Liver (tissue), 9 donors: ENCODE results near the gene PPP1R26. TPM values are rescaled to one million over a fixed set of nuclear protein-coding genes. Genes with fewer than 3 reads are reported as not detected.
"Not testable (repeated sequence)": the region's sequence is repeated elsewhere in the genome, so short reads cannot be mapped to it uniquely, and the experiment has no call there.

Source experiments
- DNase-seq: peaks from one replicate; pipeline ENCODE4 v3.0.0-alpha.2; 2017; ENCODE audit warnings: low spot score
- H3K27ac ChIP-seq, 2 donors: one replicate each; pipeline ENCODE4 v1.7.0; 2013; ENCODE audit warnings: inconsistent platforms in 2 of 2, low read length in 2 of 2, control low read depth in 1 of 2, low read depth in 1 of 2, mild to moderate bottlenecking in 1 of 2
- H3K27me3 ChIP-seq, 4 donors: one replicate each; pipeline versions ENCODE4 v1.6.1 to v1.7.0; 2013; ENCODE audit warnings: low read length in 3 of 4, inconsistent platforms in 1 of 4, mild to moderate bottlenecking in 1 of 4, moderate library complexity in 1 of 4; ENCODE audit not compliant: control insufficient read depth in 4 of 4, insufficient read depth in 4 of 4
- H3K36me3 ChIP-seq, 4 donors: one replicate each; pipeline versions ENCODE4 v1.6.1 to v1.7.0; 2013; ENCODE audit warnings: low read length in 3 of 4, mild to moderate bottlenecking in 3 of 4, low read depth in 1 of 4, moderate library complexity in 1 of 4; ENCODE audit not compliant: control insufficient read depth in 4 of 4, insufficient read depth in 3 of 4
- H3K4me1 ChIP-seq, 4 donors: one replicate each; pipeline versions ENCODE4 v1.6.1 to v1.7.0; 2013; ENCODE audit warnings: low read length in 3 of 4, mild to moderate bottlenecking in 3 of 4, moderate library complexity in 1 of 4; ENCODE audit not compliant: control insufficient read depth in 4 of 4, insufficient read depth in 4 of 4
- H3K4me3 ChIP-seq, 3 donors: one replicate each; pipeline versions ENCODE4 v1.6.1 to v1.7.0; 2013; ENCODE audit warnings: low read length in 3 of 3, control low read depth in 1 of 3, low read depth in 1 of 3, mild to moderate bottlenecking in 1 of 3
- H3K9ac ChIP-seq, 2 donors: one replicate each; pipeline ENCODE4 v1.7.0; 2013; ENCODE audit warnings: low read length in 2 of 2, mild to moderate bottlenecking in 2 of 2, moderate library complexity in 2 of 2, control low read depth in 1 of 2, low read depth in 1 of 2
- H3K9me3 ChIP-seq, 4 donors: one replicate each; pipeline versions ENCODE4 v1.6.1 to v1.7.0; 2013; ENCODE audit warnings: low read length in 3 of 4; ENCODE audit not compliant: control insufficient read depth in 4 of 4
- ATF3 ChIP-seq: IDR thresholded peaks from 2 replicates; pipeline ENCODE4 v1.6.1; 2016; ENCODE audit warnings: antibody characterized with exemption
- CTCF ChIP-seq: fragments of 150-350 bp; IDR thresholded peaks from 2 replicates; pipeline ENCODE4 v1.5.1; 2017; ENCODE audit warnings: improper control_type of control experiment, low read depth, low read length; ENCODE audit not compliant: missing input control
- EGR1 ChIP-seq, 2 donors: IDR thresholded peaks; 2 replicates each; pipeline ENCODE4 v1.6.1; 2016 to 2018; ENCODE audit warnings: antibody characterized with exemption in 2 of 2, low read depth in 2 of 2
- FOXA2 ChIP-seq: IDR thresholded peaks from 2 replicates; pipeline ENCODE4 v1.6.1; 2016; ENCODE audit warnings: antibody characterized with exemption
- GABPA ChIP-seq, 2 donors: IDR thresholded peaks in 1 of 2; conservative IDR thresholded peaks in 1 of 2; 2 replicates each; pipeline ENCODE4 v1.6.1; 2016; ENCODE audit warnings: antibody characterized with exemption in 2 of 2, mild to moderate bottlenecking in 1 of 2, moderate library complexity in 1 of 2
- HNF4A ChIP-seq, 2 donors: conservative IDR thresholded peaks; 2 replicates each; pipeline ENCODE4 v1.6.1; 2016; ENCODE audit warnings: antibody characterized with exemption in 2 of 2, mild to moderate bottlenecking in 2 of 2
- JUND ChIP-seq, 2 donors: IDR thresholded peaks; 2 replicates each; pipeline ENCODE4 v1.6.1; 2016; ENCODE audit warnings: antibody characterized with exemption in 2 of 2
- MAX ChIP-seq: IDR thresholded peaks from 2 replicates; pipeline ENCODE4 v1.6.1; 2016; ENCODE audit warnings: antibody characterized with exemption
- NR2F2 ChIP-seq: IDR thresholded peaks from 2 replicates; pipeline ENCODE4 v1.6.1; 2016; ENCODE audit warnings: antibody characterized with exemption
- RXRA ChIP-seq, 2 donors: IDR thresholded peaks; 2 replicates each; pipeline ENCODE4 v1.6.1; 2017 to 2018; ENCODE audit warnings: antibody characterized with exemption in 2 of 2, mild to moderate bottlenecking in 1 of 2
- SP1 ChIP-seq: IDR thresholded peaks from 2 replicates; pipeline ENCODE4 v1.6.1; 2018; ENCODE audit warnings: antibody characterized with exemption, mild to moderate bottlenecking
- YY1 ChIP-seq: IDR thresholded peaks from 2 replicates; pipeline ENCODE4 v1.6.1; 2016; ENCODE audit warnings: antibody characterized with exemption, mild to moderate bottlenecking
- WGBS: extraction: QIAGEN DNeasy Blood & Tissue Kit; methylation state at CpG from one replicate; pipeline ENCODE4 v1.1.7; 2013; 5-methylcytosine and 5-hydroxymethylcytosine counted together
- polyA plus RNA-seq, 2 donors: library from polyadenylated mRNA; stranded (reverse) in 1 of 2; unstranded in 1 of 2; fragments of 200-250 nt in 1 of 2; fragments of >200 nt in 1 of 2; fragmentation: Nextera tagmentation in 1 of 2; extraction: Ambion mirVana in 1 of 2; gene quantifications; one replicate each; pipeline versions ENCODE4 v1.2.1 to v1.2.3, GENCODE V29; 2013 to 2015
- total RNA-seq, 2 donors: library from RNA; depleted of rRNA; stranded (reverse); fragments of >200 nt; gene quantifications; one replicate each; pipeline ENCODE4 v1.2.3, GENCODE V29; 2014
- TF ChIP-seq, protein P1 (sequence below): IDR thresholded peaks from 2 replicates; pipeline ENCODE4 v1.6.1; 2016; ENCODE audit warnings: antibody characterized with exemption, mild to moderate bottlenecking
- donor health status: healthy.
- donor health status: healthy.
- donor health status: healthy.
- donor health status: healthy.
- donor health status: healthy.

PPP1R26 gene
- total and polyA plus RNA-seq, 4 donors: 1.5 to 9.5 (median 4.2) TPM

- peaks cover 0 to 2% (median 0%) of the 10 kb centered on the region in 4 donors for H3K9me3 ChIP-seq
- H3K9ac ChIP-seq: no peak overlapping the region
- TF ChIP-seq SP1 (no peak), NR2F2 (no peak), YY1 (no peak), JUND (IDR thresholded peaks at IDR 0.05) (no peak), EGR1 (IDR thresholded peaks at IDR 0.05; ENCODE audit: low read depth in 2 of 2) (no peak), RXRA (IDR thresholded peaks at IDR 0.05) (no peak), HNF4A (conservative IDR thresholded peaks at IDR 0.05) (no peak), ATF3 (no peak)
- DNase-seq: no peak
- WGBS: 86% methylated on average over 19 of the region's 19 CpGs
- no peaks in the 10 kb centered on the region for H3K36me3 ChIP-seq
- no peaks in the 10 kb centered on the region for H3K27me3 ChIP-seq
- no peak overlapping the region for H3K27ac ChIP-seq
- no peak overlapping the region for H3K4me3 ChIP-seq
- H3K4me1 ChIP-seq: no peaks in the 10 kb centered on the region
Observed at GRCh38 chr9:135456436-135457104, 23.0 kb upstream of the PPP1R26 start.

DNA sequence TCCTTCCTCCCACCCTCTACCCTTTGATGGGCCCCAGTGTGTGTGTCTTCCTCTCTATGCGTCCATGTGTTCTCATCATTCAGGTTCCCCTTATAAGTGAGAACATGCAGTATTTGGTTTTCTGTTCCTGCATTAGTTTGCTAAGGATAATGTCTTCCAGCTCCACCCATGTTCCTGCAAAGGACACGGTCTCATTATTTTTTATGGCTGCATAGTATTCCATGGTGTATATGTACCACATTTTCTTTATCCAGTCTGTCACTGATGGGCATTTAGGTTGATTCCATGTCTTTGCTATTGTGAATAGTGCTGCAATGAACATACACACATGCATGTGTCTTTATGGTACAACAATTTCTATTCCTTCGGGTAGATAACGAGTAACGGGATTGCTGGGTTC lies 21.1 kb upstream of the PPP1R26 start:
- WGBS: 88% methylated on average over 5 of the region's 5 CpGs
- H3K9me3 ChIP-seq, H3K36me3 ChIP-seq, H3K4me3 ChIP-seq, H3K4me1 ChIP-seq, H3K27me3 ChIP-seq, DNase-seq, H3K9ac ChIP-seq, H3K27ac ChIP-seq: not testable (repeated sequence)

GRCh38 chr9:135461936-135462335 lies 17.6 kb upstream of the PPP1R26 start:
- WGBS: 85% methylated on average over 11 of the region's 11 CpGs
- no peak overlapping the region for H3K27ac ChIP-seq
- no peaks in the 10 kb centered on the region for H3K27me3 ChIP-seq
- H3K4me1 ChIP-seq: no peaks in the 10 kb centered on the region
- no peak overlapping the region for H3K4me3 ChIP-seq
- H3K36me3 ChIP-seq: no peaks in the 10 kb centered on the region
- no peaks in the 10 kb centered on the region for H3K9me3 ChIP-seq
- TF ChIP-seq FOXA2 (no peak), GABPA (IDR thresholded peaks at IDR 0.05 in 1 of 2, conservative IDR thresholded peaks at IDR 0.05 in 1 of 2) (no peak), CTCF (no peak), YY1 (no peak), JUND (IDR thresholded peaks at IDR 0.05) (no peak)
- DNase-seq: no peak
- H3K9ac ChIP-seq: no peak overlapping the region

DNA sequence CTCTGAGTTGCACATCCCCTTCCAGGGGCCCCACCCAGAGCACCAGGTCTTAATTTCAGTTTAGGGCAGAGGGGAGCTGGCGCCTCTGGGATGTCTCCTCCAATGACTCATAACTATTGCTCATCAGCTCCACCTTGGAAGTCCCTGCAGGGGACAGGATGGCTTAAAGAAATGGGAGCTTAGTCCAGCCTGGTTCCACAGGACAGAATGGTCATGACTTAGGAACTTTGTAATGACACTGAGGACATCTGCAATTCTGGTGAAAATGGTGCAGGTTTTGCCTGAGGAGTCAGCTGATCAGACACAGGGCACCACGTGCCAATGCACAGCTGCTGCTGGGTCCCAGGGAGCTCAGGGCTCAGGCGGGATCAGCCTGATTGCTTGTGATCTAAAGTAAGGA lies 16.4 kb upstream of the PPP1R26 start:
- Histone ChIP-seq H3K36me3 (no peaks in the 10 kb centered on the region), H3K9me3 (no peaks in the 10 kb centered on the region), H3K4me3 (no peak overlapping the region), H3K9ac (no peak overlapping the region), H3K27me3 (no peaks in the 10 kb centered on the region), H3K4me1 (no peaks in the 10 kb centered on the region), H3K27ac (no peak overlapping the region)
- 79% methylated on average over 3 of the region's 3 CpGs for WGBS
- no peak for TF ChIP-seq MAX
- TF ChIP-seq, protein P1, sequence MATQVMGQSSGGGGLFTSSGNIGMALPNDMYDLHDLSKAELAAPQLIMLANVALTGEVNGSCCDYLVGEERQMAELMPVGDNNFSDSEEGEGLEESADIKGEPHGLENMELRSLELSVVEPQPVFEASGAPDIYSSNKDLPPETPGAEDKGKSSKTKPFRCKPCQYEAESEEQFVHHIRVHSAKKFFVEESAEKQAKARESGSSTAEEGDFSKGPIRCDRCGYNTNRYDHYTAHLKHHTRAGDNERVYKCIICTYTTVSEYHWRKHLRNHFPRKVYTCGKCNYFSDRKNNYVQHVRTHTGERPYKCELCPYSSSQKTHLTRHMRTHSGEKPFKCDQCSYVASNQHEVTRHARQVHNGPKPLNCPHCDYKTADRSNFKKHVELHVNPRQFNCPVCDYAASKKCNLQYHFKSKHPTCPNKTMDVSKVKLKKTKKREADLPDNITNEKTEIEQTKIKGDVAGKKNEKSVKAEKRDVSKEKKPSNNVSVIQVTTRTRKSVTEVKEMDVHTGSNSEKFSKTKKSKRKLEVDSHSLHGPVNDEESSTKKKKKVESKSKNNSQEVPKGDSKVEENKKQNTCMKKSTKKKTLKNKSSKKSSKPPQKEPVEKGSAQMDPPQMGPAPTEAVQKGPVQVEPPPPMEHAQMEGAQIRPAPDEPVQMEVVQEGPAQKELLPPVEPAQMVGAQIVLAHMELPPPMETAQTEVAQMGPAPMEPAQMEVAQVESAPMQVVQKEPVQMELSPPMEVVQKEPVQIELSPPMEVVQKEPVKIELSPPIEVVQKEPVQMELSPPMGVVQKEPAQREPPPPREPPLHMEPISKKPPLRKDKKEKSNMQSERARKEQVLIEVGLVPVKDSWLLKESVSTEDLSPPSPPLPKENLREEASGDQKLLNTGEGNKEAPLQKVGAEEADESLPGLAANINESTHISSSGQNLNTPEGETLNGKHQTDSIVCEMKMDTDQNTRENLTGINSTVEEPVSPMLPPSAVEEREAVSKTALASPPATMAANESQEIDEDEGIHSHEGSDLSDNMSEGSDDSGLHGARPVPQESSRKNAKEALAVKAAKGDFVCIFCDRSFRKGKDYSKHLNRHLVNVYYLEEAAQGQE: no peak
- DNase-seq: no peak
